EH (cell line): ENCODE results near the gene SLC6A19.
A peak's percentile ranks its signal among the peaks of the same experiment; 100 is the strongest.
"Not testable (repeated sequence)": the region's sequence is repeated elsewhere in the genome, so short reads cannot be mapped to it uniquely, and the experiment has no call there.

ENCODE experiments used
- DNase-seq: peaks from one replicate; pipeline ENCODE4 v3.0.0-alpha.2; 2015; ENCODE audit warnings: low read depth

The SLC6A19 gene

DNA sequence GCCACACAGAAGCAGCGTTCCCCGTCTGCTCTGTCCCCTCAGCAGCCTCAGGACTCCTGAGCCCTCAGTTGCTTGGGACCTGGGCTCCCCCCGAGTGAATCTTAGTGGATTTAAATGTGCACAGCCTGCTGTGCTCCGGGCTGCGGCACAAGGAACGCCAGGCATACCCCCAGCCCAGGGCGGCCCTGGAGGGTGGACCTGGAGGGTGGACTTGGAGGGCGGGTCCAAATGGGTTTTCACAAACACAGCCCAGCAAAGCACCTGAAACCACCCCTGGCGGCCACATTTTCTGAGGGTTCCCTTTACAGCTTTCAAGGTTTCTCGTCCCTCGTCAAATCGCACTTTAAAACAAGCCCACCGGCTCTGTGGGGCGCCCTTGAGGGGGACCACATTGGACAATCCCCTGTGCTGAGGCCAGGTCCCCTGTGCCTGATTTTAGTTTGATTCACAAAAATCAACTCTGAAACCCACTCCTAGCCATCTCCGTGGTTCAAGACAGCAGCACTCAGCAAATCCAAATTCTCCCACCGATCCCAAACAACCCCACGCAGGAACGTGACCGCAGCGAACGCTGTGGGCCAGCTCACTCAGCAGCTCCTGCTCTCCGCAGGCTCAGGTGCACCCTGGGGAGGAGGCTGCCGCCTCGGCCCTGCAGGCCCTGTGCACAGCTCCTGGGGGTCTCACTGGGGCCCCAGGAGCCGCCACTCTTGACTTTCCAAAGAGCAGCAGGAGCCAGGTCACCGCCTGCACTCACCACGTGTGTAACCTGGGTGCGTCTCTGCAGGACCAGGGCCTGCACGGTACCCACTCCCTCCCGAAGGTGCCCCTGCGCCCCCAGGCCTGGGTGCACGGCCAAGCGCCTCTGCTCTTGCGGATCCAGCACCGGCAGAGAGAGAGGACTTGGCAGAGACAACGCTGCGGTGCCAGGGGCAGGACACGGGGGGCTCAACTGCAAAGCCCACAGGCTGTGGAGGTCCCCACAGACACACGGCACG is 64.4 kb downstream of the SLC6A19 start:
- no peak for DNase-seq

DNA sequence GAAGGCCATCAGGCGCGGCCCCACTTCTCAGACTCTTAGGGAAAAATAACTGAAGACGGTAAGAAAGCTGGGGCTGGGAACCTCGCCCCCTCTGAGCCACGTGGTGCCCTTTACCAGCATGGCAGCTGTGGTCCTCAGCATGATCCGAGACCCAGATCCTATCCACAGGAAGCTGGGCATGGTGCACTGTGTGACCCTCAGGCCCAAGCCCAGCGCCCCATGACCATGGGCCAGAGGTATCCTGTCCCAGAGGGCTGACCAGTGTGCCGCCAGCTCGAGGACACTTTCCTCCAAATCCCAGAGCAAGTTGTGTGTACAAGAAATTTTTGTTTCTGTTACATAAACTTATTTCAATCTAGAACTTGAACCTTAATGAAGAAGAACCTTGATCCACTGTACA is 65.4 kb downstream of the SLC6A19 start:
- no peak for DNase-seq

DNA sequence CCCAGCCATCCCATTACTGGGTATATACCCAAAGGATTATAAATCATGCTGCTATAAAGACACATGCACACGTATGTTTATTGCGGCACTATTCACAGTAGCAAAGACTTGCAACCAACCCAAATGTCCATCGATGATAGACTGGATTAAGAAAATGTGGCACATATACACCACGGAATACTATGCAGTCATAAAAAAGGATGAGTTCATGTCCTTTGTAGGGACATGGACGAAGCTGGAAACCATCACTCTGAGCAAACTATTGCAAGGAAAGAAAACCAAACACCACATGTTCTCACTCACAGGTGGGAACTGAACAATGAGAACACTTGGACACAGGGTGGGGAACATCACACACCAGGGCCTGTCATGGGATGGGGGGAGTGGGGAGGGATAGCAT is 66.1 kb downstream of the SLC6A19 start:
- DNase-seq, result not testable (repeated sequence)

DNA sequence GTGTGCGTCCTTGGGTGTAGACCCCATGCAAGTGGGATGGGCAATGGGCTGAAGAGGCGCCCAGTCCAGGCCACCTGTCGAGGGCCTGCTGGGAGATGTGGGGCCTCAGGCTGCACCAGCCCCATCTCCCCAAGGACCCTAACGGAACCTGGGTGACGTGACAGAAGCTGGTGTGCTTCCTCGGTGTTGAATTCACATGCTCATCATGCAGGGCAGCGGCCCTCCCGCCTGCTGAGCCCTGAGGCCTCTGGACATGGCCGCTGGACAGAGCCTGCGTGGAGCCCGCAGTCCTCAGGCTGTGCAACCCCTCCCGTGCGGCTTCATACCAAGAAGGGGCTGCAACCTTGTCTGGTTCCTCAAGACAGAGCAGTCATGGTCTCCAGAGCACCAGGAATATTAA is 66.7 kb downstream of the SLC6A19 start:
- no peak for DNase-seq

DNA sequence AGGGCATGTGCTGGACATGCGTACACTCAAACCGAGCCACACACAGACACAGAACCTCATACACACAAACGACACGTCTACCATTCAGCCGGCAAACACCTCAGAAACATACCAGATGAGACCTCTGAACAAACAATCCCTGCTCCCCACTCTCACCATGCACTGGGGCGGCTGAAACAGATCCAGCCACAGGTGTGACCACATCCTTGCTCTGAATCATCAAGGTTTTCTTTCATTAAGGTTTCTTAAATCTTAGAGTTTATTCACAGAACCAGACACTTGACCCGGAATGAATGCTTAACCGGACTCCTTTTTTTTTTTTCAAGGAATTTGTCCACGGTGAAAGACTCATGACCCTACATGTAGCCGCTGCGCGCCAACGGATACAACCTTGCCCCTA is 67.3 kb downstream of the SLC6A19 start:
- DNase-seq, result no peak

DNA sequence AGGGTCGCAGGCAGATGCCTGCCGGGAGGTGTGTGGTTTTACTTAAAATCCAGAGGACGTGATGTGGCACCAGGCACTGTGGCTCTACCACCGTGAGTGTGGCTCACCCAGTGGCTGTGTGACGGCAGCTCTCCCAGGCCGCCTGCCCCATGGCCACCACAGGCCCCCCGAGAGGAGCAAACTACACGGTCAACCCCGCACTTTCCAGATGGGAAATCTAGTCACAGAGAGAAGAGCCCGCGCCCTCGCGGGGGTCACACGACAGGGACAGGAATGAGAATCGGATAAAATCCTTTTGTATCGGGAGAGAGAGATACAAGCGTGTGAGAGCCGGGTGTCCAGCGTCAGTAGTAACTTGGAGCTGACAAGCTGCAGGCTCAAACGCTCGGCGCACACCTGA is 69.0 kb downstream of the SLC6A19 start:
- no peak for DNase-seq

DNA sequence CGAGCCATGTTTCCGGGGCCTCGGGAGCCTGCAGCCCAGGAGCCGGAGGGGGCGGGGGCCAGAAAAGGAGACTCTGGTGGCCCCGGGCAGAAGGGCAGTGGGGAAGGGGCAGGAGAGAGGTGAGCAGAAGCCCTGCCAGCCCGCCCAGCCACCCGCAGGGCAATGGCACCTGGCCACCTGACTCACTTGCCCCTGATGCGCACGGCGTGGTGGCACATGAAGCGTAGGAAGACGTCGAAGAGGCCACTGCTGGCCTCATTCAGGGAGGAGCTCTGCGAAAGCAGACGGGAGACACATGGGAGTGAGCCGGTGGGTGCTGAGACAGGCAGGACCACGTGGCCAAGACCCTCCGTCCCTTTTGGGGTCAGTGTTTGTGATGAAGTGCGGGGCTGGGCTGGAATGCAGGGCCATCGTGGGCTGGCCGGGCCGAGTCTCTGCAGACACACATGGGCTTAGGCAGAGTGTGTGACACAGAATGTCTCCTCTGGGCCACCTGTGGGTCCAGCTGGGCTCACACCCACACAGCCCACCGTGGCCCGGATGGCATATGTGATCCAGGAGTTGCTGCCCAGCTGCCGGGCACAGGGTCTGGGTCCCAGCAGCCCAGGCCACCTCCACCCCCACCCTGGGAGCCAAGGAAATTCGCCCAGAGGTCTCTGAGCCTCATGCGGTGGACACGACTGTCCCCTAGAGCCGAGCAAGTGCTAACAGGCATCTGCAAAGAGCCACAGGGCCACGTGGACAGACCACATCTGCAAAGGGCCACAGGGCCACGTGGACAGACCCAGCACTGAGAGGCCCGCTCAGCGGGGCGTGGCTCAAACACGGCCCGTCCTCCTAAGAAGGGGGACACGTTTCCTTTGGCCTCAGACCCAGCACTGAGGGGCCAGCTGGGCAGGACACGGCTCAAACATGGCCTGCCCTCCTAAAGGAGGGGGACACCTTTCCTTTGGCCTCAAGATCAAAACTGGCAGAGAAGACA is 69.8 kb downstream of the SLC6A19 start:
- DNase-seq, result peak; percentile 10

DNA sequence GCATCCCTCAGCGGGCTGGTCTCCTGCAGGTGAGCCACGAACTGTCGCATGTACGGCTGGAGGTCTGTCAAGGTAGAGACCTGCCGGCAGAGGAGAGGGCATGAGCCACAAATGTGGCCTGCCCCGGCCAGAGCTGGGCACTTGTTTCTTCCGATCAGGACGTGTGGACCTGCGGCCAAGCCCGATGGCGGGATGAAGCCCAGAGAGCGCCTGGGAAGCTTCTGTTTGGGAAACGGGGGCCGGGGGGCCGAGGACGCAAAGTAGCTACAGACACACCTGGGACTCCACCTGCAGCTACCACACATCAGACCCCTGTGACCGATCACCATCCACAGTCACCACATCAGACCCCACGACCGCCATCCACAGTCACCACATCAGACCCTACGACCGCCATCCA is 70.8 kb downstream of the SLC6A19 start:
- peak; percentile 9 for DNase-seq

DNA sequence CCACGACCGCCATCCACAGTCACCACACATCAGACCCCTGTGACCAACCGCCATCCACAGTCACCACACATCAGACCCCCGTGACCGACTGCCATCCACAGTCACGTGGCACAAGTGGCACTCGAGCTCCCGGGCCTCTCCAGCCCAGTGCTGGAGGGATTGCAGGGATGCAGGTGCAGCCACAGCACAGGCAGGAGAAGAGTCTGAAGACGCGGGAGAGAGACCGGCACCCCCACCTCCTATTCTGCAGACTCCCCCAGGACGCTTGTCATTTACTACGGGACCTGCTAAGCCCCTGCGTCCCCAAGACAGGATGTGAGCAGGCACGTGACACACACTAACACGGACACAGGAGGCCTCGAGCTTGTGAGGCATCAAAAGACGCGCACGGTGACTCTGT is 72.3 kb downstream of the SLC6A19 start:
- no peak for DNase-seq

DNA sequence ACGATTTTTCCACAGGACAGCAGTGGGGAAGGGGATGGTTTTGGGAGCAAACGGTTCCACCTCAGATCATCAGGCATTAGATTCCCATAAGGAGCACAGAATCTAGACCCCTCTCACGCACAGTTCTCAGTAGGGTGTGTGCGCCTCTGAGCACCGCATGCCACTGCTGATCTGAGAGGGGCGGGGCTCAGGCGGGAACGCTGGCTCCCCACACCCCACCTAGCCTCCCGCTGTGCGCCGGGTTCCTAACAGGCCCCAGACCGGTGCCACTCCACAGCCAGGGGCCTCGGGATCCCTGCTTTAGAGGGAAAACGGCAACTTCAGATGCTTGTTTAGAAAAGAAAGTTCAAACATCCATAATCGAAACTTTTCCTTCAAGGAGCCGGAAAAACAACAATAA is 73.1 kb downstream of the SLC6A19 start:
- DNase-seq, result no peak
